HepG2 (cell line): ENCODE measurements around the gene DBN1. TPM values are rescaled to one million over a fixed set of nuclear protein-coding genes. Genes with fewer than 3 reads are reported as not detected.

Source experiments
- ATF7 ChIP-seq, 2 experiments: fragments of 450-650 bp in 1 of 2; sonication (generic) in 1 of 2; formaldehyde crosslinking in 1 of 2; IDR thresholded peaks; 2 replicates each; pipeline versions ENCODE4 v1.4.0 to v1.6.1; 2016 to 2020; ENCODE audit warnings: antibody characterized with exemption in 1 of 2, mild to moderate bottlenecking in 1 of 2, missing genetic modification reagents in 1 of 2
- CAMTA2 ChIP-seq: sonication (generic); formaldehyde crosslinking; IDR thresholded peaks from 2 replicates; pipeline ENCODE4 v1.4.0; 2020; ENCODE audit warnings: mild to moderate bottlenecking, missing genetic modification reagents, borderline replicate concordance
- CREB1 ChIP-seq, 2 experiments: fragments of 450-650 bp in 1 of 2; IDR thresholded peaks; 2 replicates each; pipeline ENCODE4 v1.6.1; 2016 to 2017; ENCODE audit warnings: control low read depth in 1 of 2, mild to moderate bottlenecking in 1 of 2, missing compliant biosample characterization in 1 of 2, missing genetic modification characterization in 1 of 2
- CREM ChIP-seq, 2 experiments: sonication (generic) in 1 of 2; formaldehyde crosslinking in 1 of 2; IDR thresholded peaks; 2 replicates each; pipeline versions ENCODE4 v1.4.0 to v1.6.1; 2016 to 2020; ENCODE audit warnings: antibody characterized with exemption in 1 of 2, mild to moderate bottlenecking in 1 of 2, missing genetic modification reagents in 1 of 2
- FOXA1 ChIP-seq, 2 experiments: fragments of 450-650 bp in 1 of 2; sonication (generic) in 1 of 2; formaldehyde crosslinking in 1 of 2; IDR thresholded peaks; 2 replicates each; pipeline versions ENCODE4 v1.4.0 to v1.6.1; 2016 to 2020; ENCODE audit warnings: missing genetic modification reagents in 1 of 2
- MBNL3 ChIP-seq: fragments of 250-450 bp; sonication (Bioruptor Pico); conservative IDR thresholded peaks from 2 replicates; pipeline ENCODE4 v1.8.0; 2022; ENCODE audit warnings: mild to moderate bottlenecking, inconsistent platforms
- NFRKB ChIP-seq: fragments of 450-650 bp; IDR thresholded peaks from 2 replicates; pipeline ENCODE4 v1.6.1; 2017
- NR2C2 ChIP-seq: sonication (generic); formaldehyde crosslinking; IDR thresholded peaks from 2 replicates; pipeline ENCODE4 v1.4.0; 2020; ENCODE audit warnings: missing genetic modification reagents, mild to moderate bottlenecking, moderate library complexity, borderline replicate concordance
- NR3C1 ChIP-seq: sonication (generic); formaldehyde crosslinking; IDR thresholded peaks from 2 replicates; pipeline ENCODE4 v1.4.0; 2020; ENCODE audit warnings: missing genetic modification reagents
- RFX1 ChIP-seq: fragments of 450-650 bp; IDR thresholded peaks from 2 replicates; pipeline ENCODE4 v1.6.1; 2017
- RFX5 ChIP-seq: IDR thresholded peaks from 2 replicates; pipeline ENCODE4 v1.6.1; 2011; ENCODE audit warnings: low read depth, low read length, improper control_type of control experiment
- ZFP41 ChIP-seq: sonication (generic); formaldehyde crosslinking; IDR thresholded peaks from 2 replicates; pipeline ENCODE4 v1.4.0; 2020; ENCODE audit warnings: mild to moderate bottlenecking, missing genetic modification reagents, borderline replicate concordance
- ZNF546 ChIP-seq: sonication (generic); formaldehyde crosslinking; conservative IDR thresholded peaks from 2 replicates; pipeline ENCODE4 v1.8.1; 2023; ENCODE audit warnings: mild to moderate bottlenecking, missing genetic modification reagents
- ZNF605 ChIP-seq: sonication (generic); formaldehyde crosslinking; IDR thresholded peaks from 2 replicates; pipeline ENCODE4 v1.8.0; 2022; ENCODE audit warnings: mild to moderate bottlenecking, missing genetic modification reagents
- polyA plus RNA-seq, 8 experiments: library from polyadenylated mRNA; depleted of rRNA in 3 of 8; stranded (reverse) in 7 of 8; unstranded in 1 of 8; fragments of >200 nt; fragmentation: Illumina TruSeq in 4 of 8; extraction: Trizol in 4 of 8; gene quantifications; 2 replicates each; pipeline versions ENCODE4 v1.2.1 to v1.2.3, GENCODE V29; 2011 to 2016; ENCODE audit warnings: low read depth in 4 of 8, missing spikeins in 1 of 8, mixed read lengths in 1 of 8; ENCODE audit not compliant: insufficient read depth in 1 of 8
- total RNA-seq, 5 experiments: library from RNA; depleted of rRNA; stranded (reverse); fragments of >200 nt; fragmentation: Illumina TruSeq; extraction: Trizol; gene quantifications; 2 replicates each; pipeline ENCODE4 v1.2.3, GENCODE V29; 2016; ENCODE audit warnings: low read depth in 1 of 5
- TF ChIP-seq, protein P1 (sequence below): sonication (generic); formaldehyde crosslinking; IDR thresholded peaks from 2 replicates; pipeline ENCODE4 v1.4.0; 2020; ENCODE audit warnings: missing genetic modification reagents, mild to moderate bottlenecking, borderline replicate concordance
- TF ChIP-seq, protein P2 (sequence below): sonication (generic); formaldehyde crosslinking; IDR thresholded peaks from 2 replicates; pipeline ENCODE4 v1.5.0; 2020; ENCODE audit warnings: mild to moderate bottlenecking, missing genetic modification reagents, borderline replicate concordance
- TF ChIP-seq, protein P3 (sequence below): sonication (generic); formaldehyde crosslinking; IDR thresholded peaks from 2 replicates; pipeline ENCODE4 v1.5.1; 2020; ENCODE audit warnings: mild to moderate bottlenecking, missing genetic modification reagents, borderline replicate concordance
- TF ChIP-seq, protein P4 (sequence below): IDR thresholded peaks from 2 replicates; pipeline ENCODE4 v1.6.1; 2016; ENCODE audit warnings: control low read depth

Gene DBN1
- total and polyA plus RNA-seq, 2 of the 13 experiments (the other 11 are each of a cell fraction or from before 2014, with no cell fraction given) = 27.0 to 37.3 TPM

DNA sequence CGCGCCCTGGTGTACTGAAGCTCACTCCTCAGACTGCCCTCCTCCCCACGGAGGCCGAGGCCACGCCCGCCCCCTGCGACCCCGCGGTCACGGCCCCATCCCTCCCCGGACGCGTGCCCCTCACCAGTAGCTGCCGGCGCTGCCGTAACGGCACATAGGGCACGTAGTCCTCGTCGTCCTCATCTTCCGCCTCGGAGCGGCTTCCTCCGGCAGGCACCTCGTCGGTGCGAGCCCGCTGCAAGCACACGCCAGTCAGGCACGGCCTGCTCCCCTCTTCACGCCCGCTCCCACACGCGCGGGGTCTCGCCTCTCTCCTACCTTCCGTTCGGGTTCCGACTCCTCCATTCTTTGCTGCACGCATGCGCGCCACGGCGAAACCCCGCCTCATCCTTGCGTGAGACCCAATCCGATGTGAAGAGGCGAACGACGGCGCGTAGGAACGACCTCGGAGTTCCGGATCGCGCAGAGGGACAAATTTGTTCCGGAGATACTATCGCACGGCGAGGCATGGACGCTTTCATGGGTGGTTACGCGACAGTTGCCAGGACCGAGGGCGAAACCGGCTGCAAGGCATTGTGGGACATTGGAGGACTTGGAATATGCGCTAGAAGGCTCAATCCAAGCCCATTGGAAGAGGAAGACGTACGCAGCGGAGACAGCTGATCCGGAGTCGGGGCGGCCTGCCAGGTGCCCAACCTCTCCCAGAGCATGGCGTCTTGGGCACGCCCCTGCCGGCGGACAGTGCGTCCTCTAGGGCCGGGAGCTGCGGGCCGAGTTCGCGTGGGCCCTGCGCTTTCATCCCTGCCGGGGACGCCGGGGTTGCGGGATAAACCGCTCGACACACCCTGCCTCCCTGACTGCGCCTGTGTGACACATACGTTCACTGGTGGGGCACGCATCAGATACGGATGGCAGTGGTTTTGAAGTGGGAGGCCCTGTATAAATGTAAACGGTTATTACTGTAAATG, 43.5 kb upstream of the DBN1 start, which contains the start of gene DDX41 (continued):
- TF ChIP-seq MBNL3 (no peak), CREB1 (IDR thresholded peaks at IDR 0.05) (peak; percentile 78), CREB1 (CRISPR knock-in tag; IDR thresholded peaks at IDR 0.05) (peak; percentile 94), RFX5 (peak; percentile 97), ZFP41 (0 out of 2 replicates have a peak, but pooled peaks have one; percentile 41), FOXA1 (IDR thresholded peaks at IDR 0.05) (no peak), FOXA1 (CRISPR knock-in tag; IDR thresholded peaks at IDR 0.05) (peak; percentile 31; the same call in 1 of the 2 replicates), NFRKB (no peak), NR2C2 (CRISPR knock-in tag) (peak; percentile 97), ZNF605 (CRISPR knock-in tag) (peak; percentile 53), ATF7 (IDR thresholded peaks at IDR 0.05) (no peak), ATF7 (CRISPR knock-in tag; IDR thresholded peaks at IDR 0.05) (peak; percentile 31; the same call in 1 of the 2 replicates), CREM (IDR thresholded peaks at IDR 0.05) (peak; percentile 94), CREM (CRISPR knock-in tag; IDR thresholded peaks at IDR 0.05) (no peak), RFX1 (peak; percentile 52; the same call in 1 of the 2 replicates), ZNF546 (CRISPR knock-in tag) (peak; percentile 90), NR3C1 (no peak), CAMTA2 (peak; percentile 19; the same call in 1 of the 2 replicates)
- TF ChIP-seq, protein P1, sequence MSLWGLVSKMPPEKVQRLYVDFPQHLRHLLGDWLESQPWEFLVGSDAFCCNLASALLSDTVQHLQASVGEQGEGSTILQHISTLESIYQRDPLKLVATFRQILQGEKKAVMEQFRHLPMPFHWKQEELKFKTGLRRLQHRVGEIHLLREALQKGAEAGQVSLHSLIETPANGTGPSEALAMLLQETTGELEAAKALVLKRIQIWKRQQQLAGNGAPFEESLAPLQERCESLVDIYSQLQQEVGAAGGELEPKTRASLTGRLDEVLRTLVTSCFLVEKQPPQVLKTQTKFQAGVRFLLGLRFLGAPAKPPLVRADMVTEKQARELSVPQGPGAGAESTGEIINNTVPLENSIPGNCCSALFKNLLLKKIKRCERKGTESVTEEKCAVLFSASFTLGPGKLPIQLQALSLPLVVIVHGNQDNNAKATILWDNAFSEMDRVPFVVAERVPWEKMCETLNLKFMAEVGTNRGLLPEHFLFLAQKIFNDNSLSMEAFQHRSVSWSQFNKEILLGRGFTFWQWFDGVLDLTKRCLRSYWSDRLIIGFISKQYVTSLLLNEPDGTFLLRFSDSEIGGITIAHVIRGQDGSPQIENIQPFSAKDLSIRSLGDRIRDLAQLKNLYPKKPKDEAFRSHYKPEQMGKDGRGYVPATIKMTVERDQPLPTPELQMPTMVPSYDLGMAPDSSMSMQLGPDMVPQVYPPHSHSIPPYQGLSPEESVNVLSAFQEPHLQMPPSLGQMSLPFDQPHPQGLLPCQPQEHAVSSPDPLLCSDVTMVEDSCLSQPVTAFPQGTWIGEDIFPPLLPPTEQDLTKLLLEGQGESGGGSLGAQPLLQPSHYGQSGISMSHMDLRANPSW (CRISPR knock-in tag) = peak; percentile 94; the same call in 1 of the 2 replicates
- TF ChIP-seq, protein P2, sequence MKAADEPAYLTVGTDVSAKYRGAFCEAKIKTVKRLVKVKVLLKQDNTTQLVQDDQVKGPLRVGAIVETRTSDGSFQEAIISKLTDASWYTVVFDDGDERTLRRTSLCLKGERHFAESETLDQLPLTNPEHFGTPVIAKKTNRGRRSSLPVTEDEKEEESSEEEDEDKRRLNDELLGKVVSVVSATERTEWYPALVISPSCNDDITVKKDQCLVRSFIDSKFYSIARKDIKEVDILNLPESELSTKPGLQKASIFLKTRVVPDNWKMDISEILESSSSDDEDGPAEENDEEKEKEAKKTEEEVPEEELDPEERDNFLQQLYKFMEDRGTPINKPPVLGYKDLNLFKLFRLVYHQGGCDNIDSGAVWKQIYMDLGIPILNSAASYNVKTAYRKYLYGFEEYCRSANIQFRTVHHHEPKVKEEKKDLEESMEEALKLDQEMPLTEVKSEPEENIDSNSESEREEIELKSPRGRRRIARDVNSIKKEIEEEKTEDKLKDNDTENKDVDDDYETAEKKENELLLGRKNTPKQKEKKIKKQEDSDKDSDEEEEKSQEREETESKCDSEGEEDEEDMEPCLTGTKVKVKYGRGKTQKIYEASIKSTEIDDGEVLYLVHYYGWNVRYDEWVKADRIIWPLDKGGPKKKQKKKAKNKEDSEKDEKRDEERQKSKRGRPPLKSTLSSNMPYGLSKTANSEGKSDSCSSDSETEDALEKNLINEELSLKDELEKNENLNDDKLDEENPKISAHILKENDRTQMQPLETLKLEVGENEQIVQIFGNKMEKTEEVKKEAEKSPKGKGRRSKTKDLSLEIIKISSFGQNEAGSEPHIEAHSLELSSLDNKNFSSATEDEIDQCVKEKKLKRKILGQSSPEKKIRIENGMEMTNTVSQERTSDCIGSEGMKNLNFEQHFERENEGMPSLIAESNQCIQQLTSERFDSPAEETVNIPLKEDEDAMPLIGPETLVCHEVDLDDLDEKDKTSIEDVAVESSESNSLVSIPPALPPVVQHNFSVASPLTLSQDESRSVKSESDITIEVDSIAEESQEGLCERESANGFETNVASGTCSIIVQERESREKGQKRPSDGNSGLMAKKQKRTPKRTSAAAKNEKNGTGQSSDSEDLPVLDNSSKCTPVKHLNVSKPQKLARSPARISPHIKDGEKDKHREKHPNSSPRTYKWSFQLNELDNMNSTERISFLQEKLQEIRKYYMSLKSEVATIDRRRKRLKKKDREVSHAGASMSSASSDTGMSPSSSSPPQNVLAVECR = peak; percentile 99
- TF ChIP-seq, protein P3, sequence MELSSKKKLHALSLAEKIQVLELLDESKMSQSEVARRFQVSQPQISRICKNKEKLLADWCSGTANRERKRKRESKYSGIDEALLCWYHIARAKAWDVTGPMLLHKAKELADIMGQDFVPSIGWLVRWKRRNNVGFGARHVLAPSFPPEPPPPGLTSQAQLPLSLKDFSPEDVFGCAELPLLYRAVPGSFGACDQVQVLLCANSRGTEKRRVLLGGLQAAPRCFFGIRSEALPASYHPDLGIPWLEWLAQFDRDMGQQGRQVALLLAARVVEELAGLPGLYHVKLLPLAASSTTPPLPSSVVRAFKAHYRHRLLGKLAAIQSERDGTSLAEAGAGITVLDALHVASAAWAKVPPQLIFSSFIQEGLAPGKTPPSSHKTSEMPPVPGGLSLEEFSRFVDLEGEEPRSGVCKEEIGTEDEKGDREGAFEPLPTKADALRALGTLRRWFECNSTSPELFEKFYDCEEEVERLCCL (CRISPR knock-in tag) = no peak
- TF ChIP-seq, protein P4, sequence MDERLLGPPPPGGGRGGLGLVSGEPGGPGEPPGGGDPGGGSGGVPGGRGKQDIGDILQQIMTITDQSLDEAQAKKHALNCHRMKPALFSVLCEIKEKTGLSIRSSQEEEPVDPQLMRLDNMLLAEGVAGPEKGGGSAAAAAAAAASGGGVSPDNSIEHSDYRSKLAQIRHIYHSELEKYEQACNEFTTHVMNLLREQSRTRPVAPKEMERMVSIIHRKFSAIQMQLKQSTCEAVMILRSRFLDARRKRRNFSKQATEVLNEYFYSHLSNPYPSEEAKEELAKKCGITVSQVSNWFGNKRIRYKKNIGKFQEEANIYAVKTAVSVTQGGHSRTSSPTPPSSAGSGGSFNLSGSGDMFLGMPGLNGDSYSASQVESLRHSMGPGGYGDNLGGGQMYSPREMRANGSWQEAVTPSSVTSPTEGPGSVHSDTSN (CRISPR knock-in tag) = no peak
